Hippocampal formation (tissue), 2 donors: ENCODE data around the gene IZUMO4.

Experiments used
- DNase-seq, 2 donors: peaks; one replicate each; lab custom pipeline; 2025; lab: John Stamatoyannopoulos, UW

IZUMO4 gene

GRCh38 chr19:2059422-2060201 is 37.1 kb upstream of the IZUMO4 start:
- peak; percentile 29 to 49 for DNase-seq

GRCh38 chr19:2060884-2061494 is 35.7 kb upstream of the IZUMO4 start:
- peak in 1 of 2 donors; percentile 77 for DNase-seq

DNA sequence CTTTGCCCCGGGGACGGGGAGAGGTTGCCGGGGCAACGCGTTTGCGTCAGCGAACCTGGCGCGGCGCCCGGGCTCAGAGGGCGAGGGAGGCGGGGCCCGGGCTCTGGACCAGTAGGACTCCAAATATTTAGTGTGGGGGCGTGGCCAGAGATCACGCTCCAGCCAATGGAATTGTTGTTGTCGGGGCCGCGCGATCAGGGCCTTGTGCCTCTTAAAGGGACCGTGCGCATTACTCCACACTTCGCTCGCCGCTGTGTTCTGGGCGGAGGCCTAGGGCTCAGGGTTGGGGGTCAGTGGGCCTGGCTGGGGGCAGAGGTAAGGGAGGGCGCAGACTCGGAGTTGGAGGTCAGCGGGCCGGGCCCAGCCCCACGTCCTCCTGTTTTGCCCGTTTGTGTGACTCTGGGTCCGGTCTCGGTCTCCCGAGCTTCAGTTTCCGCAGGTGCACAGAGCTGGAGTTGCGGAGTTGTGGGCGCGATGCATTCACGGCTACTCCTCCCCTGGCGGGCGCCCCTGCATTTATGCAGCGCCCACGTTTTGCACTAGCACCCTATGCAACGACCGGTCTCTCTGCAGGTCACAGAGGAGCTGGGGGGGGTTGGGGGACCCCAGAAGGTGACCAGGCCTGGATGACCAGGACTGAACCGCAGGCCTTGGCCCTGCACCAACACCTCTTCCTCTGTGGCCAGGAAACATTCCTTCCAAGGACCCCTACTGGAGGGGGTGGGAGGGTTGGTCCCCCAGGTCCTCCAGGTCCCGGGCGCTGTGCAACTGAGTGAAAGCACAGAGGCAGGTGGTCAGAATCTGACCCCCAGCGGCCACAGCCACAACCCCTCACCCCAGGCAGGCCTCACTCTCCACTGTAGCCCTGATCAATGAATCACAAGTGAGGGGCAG is 35.0 kb upstream of the IZUMO4 start:
- DNase-seq = peak; percentile 97

DNA sequence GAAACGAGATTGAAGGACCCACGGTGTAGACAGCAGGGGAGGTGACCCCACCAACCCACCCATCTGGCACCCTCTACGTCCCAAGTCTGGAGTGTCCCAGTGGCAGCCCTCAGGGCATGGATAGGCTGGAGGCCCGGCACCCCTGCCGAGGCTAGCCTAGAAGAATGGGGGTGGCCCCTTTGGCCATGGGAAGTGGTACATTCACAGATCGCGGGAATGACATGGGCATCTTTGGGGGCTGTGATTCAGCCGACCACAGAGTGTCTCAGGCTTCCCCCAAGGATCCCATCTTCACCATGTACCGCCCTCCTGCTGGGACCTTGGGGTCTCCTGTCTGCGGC is 34.4 kb upstream of the IZUMO4 start:
- DNase-seq = no peak

DNA sequence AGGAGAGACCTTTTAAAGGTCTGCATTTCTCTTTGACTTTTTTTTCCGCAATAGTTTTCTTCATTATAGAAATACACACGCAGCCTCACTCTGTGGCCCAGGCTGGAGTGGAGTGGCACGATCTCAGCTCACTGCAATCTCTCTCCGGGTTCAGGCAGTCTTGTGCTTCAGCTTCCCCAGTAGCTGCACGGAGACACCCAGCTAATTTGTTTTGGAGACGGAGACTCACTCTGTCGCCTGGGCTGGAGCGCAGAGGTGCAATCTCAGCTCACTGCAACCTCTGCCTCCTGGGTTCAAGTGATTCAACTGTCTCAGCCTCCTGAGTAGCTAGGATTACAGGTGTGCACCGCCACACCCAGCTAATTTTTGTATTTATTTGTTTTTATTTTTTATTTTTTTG is 33.9 kb upstream of the IZUMO4 start:
- DNase-seq = no peak

DNA sequence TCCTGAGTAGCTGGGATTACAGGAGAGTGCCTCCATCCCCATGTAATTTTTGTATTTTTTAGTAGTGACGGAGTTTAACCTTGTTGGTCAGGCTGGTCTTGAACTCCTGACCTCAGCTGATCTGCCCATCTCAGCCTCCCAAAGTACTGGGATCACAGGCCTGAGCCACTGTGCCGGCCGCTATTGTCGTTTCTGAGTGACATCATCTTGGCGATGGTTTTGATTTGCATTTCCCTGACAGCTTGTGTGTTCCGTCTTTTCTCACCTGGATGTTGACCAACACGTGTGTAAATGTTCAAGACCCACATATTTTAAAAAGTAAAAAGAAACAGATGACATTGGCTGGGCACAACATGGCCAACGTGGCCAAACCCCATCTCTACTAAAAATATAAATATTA is 32.9 kb upstream of the IZUMO4 start:
- no peak for DNase-seq

- DNase-seq = no peak
Measured at GRCh38 chr19:2064395-2064787, 32.3 kb upstream of the IZUMO4 start.

- peak in 1 of 2 donors; percentile 25 for DNase-seq
Measured at GRCh38 chr19:2064788-2065524, 31.8 kb upstream of the IZUMO4 start.

DNA sequence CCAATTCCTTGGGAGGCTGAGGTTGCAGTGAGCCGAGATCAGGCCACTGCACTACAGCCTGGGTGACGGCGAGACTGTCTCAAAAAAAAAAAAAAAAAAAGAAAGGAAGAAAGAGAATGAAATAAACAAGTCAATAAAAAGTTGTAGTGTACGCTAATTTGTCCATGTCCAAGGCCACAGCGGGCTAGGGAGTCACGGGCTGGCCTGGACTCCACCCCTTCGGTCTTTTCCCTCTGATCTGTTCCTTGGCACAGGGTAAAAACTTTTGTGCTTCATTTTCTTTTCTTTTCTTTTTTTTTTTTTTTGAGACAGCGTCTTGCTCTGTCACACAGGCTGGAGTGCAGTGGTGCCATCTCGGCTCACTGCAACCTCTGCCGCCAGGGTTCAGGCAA is 26.3 kb upstream of the IZUMO4 start:
- DNase-seq = no peak

- DNase-seq = no peak
Measured at GRCh38 chr19:2070986-2071673, 25.6 kb upstream of the IZUMO4 start.

- DNase-seq = no peak
Measured at GRCh38 chr19:2072757-2073551, 23.8 kb upstream of the IZUMO4 start.

DNA sequence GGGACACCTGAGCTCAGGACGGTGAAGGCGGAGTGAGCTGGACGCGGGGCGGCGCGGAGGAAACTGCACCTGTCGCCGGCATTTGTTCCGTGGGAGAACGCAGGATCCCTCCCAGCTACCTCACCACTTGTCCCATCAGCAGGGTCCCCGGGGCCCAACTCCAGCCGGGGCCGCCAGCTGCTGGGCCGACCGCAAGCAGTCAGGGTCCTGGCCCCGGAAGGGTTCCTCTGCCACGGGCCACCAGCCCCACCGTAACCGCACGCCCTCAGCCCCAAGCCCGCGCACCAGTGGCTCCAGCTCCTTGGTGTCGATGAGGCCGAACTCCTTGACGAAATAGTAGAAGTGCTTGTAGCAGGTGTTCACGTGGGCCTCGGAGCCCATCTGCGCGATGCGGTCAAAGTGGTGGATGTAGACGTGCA is 20.2 kb upstream of the IZUMO4 start:
- no peak for DNase-seq

GRCh38 chr19:2077398-2077797 is 19.3 kb upstream of the IZUMO4 start:
- DNase-seq = no peak

DNA sequence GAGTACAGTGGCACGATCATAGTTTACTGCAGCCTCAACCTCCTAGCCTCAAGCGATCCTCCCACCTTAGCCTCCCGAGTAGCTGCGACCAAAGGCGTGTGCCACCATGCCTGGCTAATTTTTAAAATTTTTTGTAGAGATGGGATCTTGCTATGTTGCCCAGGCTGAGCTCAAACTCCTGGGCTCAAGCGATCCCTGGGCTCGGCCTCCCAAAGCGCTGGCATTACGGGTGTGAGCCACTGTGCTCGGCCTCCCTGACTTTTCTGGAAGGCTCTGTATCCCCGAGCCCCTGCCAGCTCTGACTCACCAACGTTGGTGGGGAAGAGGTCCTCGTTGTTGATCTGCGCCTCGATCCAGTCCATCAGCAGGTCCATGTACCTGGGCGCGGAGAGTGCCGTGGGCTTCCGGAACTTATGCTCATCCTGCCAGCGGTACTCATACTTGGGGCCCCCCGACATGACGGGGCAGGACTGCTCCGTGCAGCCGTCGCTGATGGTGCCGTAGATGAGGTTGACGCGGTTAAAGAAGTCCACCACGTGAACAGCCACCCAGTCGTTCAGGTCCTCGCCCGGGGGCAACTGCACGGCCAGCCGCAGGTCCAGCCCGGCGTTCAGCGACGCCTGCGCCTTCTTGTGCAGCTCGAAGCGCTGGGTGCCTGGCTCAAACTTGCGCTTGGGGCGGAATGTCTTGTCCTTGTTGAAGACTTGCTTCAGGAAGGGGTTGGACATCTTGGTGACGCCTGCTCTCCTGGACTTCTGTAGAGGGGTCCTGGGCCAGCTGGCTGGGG is 18.7 kb upstream of the IZUMO4 start:
- DNase-seq = no peak

GRCh38 chr19:2079076-2079864 is 17.4 kb upstream of the IZUMO4 start:
- DNase-seq = no peak

DNA sequence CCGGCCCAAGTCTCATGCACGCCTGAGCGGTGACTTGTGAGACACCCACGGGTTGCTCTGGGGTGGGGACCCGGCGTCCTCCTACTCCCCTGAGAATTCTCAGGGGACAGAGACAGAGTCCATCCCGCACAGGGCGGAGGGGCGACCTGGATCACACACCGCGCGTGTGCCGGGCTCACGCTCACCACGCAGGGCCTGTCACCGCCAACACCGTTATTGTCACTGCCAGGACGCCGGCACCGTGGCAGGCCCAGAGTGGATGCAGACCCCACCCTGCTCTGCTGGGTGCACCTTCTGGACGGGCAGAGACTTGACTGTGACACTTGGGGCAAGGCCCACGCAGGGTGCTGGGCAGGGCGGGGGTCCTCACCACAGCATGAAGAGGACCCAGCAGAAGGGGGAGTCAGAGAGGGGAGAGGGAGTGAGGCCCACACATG is 16.8 kb upstream of the IZUMO4 start:
- no peak for DNase-seq

DNA sequence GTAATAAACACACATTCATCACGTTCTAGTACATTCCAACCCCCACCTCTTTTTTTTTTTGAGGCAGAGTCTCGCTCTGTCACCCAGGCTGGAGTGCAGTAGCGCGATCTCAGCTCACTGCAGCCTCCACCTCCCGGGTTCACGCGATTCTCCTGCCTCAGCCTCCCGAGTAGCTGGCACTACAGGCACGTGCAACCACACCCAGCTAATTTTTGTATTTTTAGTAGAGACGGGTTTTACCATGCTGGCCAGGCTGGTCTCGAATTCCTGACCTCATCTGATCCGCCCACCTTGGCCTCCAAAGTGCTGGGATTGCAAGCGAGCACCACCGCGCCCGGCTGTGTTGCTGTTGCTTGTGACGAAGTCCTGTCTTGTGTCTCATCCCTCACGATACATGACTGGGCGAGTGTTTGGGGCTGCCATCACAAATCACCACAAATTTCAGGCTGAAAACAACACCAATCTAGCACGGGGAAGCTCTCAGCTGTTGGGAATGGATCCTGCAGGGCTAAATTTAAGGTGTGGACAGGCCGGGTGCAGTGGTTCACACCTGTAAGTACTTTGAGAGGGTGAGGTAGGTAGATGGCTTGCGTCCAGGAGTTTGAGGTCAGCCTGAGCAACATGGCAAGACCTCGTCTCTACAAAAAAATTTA is 16.3 kb upstream of the IZUMO4 start:
- no peak for DNase-seq
